GM21528 (cell line): Measurements from ENCODE around the gene ATG9B.

Experiments
- ATAC-seq: cut with Tn5 transposase; IDR thresholded peaks from one replicate; pipeline ENCODE4 v1.9.1; 2021; ENCODE audit warnings: mild to moderate bottlenecking, moderate library complexity; ENCODE audit not compliant: unreplicated experiment, low FRiP score

Gene ATG9B

DNA sequence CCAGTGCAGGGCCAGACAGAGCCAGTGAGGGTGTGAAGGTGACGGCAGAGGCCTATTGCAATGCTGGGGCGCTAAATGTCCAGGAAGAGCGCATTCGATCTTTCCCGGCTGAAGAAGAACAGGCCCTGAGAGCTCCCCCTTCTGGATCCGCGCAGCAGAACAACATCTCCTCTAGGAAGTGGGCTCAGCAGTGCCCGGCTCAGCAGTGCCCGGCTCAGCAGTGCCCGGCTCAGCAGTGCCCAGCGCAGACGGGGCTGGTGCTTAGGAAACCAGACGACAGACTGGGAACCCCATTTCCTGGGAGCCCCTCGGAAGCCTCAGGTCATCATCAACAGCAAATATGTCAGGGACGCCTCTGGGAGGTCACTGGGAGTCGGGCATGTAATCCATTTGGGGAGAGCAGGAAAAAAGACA lies 38.2 kb downstream of the ATG9B start:
- no peak for ATAC-seq

DNA sequence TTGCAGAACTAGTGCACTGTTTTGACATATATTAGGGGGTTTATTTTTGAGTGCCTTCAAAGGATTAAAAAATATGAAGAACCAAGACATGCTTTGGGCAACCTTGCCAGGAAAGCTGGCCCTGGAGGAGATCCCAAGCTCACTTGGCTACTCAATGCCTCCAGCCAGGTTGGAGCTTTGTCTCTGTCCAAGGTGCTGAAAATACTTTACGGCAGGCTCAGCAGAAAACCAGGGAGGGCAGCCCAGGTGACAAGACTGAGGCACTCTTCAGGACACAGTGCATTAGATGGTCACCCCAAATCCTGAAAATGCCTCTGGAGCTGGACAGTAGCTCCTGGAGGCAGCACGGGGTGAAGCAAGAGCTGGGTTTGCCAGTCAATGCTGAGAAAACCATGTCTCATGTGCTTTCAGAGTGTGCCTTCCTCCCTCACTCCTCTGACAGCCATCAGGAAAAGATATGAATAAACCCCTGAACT lies 40.4 kb downstream of the ATG9B start:
- no peak for ATAC-seq

DNA sequence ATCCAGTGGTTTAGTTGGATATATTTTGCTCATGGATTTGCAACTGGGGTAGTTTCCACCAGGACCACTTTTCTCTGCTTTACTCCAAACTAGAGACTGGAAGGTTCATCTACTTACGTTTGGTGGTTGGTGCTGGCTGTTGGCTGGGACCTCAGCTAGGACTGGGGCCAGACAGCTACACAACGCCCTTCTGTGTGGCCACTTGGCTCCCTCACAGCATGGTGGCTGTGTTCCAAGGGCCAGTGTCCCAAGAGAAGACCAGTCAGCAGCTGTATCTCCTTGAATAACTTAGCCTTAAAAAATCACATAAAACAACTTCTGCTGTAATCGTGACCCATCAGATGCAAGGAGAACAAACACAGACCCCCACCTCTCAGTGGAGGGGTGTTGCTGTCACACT lies 41.9 kb downstream of the ATG9B start:
- no peak for ATAC-seq

DNA sequence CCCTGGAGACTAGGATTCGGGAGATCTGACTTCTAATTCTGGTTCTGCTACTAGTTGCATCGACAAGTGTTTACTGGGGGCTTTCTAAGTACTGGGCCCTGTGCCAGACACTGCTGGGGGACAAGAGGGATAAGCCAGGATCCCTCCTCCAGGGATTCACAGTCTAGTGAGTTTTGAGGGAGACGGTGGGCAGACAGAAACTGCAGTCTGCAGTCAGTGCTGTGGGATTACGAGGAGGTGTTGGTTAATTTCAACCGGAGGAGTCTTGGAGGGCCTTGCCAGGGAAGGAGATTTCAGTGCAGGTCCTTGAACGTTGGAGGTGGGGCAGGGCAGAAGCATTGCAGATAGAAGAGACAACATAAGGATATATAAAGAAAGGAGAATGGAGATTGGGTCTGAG lies 42.6 kb downstream of the ATG9B start:
- ATAC-seq = no peak

DNA sequence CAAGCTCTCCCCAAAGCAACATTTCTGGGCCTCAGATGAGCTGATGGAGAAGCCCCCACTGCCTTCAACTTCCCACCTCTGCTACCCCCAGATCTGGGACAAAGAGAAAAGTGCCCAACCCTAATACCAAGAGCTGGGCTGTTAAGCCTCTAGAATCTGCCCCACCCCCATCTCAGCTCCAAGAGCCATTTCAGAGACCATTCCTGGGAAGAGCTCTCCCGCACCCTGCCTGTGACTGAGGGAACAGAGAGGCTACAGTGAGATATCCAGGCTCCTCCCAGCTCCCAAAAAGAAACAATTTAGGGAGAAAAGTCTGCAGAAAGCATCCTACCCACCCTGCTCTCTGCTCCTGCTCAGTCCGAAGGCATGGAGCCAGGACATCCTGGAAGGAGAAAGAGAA lies 43.6 kb downstream of the ATG9B start:
- no peak for ATAC-seq

DNA sequence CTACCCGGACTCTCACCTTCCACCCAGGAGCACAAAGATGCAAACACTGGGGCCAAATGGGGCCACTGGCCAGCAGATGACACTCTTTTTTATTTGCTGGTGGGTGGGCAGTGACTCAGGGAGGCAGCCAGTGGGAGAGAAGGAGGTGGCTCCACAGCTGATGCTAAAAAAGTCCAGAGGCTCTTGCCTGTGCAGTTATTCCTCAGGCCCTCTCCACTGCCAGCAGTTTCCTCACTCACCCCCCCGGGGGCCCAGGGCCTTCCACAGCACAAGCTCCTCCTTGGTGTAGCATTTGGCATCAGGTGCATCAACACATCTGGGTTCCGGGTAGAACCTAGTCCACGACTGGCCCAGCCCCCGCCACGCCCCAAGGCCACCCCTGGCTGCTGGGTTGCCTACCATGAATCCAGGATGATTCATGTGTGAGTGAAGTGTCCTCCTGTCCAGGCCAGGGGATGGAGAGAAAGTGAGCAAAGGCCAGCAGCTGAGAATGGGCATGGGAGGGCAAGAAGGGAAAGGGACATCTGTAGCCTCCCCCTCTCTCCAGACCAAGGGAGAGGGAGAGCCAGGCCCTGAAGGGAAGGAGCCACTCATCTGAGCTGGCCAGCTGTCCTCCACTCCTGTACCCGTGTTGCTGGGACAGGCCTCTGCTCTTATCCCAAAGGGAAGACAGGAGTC lies 44.4 kb downstream of the ATG9B start:
- ATAC-seq = no peak

DNA sequence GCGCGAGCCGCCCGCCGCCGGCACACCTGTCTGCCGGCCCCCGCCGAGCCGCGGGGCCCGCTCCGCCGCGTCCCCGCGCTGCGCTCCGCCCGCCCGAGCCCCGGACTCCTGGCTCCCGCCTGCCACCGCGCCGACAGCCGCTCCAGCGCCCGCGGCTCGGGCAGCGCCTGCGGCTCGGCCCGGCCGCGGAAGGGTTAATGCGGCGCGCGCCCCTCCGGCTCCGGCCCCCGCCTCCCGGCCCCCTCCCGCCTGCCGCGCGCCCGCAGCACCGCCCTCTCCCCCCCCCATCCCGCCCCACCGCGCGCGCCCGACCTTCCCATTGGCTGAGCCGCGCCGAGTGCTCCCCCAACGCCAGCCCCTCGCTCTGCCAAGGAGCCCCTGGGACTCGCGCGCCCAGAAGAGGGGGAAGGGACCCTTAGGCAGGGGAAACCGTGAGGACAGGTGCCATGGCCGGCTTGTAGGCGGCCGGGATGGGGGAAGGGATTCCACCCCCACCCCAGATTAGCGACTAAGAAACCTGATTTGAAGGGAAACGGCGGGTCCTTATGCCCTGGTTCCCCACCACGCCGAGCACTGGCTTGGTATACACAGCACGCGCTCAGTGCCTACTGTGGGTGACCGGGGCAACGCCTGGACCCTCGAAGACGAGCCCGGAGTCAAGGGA lies 46.0 kb downstream of the ATG9B start, which contains the start of gene KCNH2:
TSS of gene KCNH2 (minus strand) at position 196 of the 664 bp plus-strand sequence. CDS start 408 bp downstream, outside the sequence.
- ATAC-seq = no peak

DNA sequence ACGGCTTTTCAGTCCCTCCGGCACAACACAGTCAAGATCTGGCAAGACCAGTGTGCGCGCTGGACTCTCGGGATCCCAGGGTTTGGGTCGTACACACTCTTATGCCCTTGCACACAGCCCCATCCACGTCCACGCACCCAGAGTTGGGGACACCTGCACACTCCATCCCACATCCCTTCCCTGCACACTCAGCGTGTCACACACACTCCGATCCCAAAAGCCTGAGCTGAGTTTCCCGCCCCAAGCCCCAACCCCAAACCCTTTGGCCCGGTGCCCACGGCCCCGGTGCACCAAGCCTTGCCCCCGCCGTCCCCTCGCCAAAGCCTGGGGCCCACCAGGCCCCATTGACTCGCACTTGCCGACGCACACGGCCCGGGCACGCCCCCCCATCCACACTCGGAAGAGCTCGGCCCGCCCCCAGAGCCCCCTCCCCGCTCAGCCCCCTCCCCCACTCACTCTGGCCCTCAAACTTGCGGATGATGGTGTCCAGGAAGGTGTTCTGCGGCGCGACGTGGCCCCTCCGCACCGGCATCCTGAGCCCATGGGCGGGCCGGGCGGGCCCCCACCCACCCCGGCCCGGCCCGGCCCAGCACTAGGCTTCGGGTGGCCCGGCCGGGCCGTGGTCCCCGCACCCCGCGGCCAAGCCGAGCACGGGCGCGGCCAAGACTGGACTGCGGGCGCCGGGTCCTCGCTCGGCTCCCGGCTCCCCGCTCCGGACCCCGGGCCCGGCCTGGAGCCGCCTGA lies 46.7 kb downstream of the ATG9B start:
- ATAC-seq = no peak

DNA sequence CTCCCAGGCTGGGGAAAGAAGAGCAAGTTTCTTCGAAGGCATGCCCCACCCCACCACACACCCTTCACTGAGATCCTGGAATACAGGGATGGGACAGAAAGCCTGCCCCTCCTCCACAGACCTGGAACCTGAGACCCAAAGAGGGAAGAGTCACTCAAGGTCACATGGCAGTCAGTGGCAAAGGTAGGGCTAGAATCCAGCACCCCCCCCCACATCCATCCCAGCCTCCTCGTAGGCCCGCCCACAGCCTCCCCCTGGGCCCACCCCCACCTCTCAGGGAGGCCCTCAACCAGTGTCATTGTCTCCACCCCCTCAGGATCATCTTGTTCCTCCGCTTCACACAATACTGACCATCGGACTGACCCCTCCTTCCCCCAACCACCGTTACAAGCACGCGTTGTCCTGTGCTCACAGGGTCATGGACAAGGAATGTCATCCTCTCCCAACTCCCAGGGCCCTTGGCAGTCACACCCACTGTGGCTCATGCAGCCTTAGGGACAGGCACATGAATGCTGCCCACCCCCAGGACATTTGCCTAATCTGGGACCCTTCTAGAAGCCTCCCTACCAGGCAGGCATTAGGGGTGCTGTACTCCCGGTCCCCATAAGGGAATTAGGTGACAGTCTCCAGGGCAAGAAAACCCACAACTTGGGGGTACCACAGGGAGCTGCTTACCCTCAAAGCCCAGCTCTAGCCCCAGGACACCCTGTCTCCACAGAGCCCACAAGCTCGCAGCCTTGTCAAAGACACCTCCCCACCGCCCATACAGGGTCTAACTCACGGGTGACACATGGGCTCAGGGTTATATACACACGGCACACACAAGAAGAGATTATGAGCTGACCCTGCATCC lies 47.5 kb downstream of the ATG9B start:
- ATAC-seq = no peak

DNA sequence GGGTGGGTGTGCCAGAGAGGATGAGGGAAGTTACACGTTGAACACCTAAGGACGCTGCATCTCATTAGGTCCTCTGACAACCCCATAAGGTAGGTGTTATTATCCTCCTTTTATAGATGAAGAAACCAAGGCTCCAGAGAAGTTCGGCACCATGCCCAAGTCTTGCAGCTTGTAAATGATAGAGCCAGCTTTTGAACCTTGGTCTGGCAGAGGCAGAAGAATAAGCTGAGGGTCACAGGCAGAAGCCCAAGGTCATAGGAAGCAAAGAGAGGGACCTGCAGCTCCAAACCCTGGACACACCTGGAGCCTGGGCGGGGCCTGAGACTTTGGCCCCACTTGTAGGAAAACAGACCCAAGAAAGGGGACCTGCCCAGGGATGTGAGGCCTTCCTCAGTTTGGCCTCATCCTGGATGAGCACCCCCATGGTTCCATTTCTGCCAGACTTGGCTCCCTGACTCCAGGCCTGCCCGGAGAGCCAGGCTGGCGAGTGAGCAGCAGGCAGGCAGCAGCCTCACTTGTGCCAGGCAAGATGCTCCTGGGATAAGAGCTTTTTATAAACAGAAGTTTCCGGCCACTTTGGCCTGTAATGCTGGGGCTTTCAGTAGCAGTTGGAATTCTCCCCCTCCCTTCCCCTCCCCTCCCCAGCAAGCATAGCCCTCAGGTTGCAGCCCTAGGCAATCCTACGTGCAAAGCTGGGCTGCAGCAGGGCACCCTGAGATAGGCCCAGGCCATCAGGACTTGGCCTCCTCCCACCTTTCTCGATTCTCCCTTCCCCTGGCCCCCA lies 48.6 kb downstream of the ATG9B start:
- no peak for ATAC-seq

DNA sequence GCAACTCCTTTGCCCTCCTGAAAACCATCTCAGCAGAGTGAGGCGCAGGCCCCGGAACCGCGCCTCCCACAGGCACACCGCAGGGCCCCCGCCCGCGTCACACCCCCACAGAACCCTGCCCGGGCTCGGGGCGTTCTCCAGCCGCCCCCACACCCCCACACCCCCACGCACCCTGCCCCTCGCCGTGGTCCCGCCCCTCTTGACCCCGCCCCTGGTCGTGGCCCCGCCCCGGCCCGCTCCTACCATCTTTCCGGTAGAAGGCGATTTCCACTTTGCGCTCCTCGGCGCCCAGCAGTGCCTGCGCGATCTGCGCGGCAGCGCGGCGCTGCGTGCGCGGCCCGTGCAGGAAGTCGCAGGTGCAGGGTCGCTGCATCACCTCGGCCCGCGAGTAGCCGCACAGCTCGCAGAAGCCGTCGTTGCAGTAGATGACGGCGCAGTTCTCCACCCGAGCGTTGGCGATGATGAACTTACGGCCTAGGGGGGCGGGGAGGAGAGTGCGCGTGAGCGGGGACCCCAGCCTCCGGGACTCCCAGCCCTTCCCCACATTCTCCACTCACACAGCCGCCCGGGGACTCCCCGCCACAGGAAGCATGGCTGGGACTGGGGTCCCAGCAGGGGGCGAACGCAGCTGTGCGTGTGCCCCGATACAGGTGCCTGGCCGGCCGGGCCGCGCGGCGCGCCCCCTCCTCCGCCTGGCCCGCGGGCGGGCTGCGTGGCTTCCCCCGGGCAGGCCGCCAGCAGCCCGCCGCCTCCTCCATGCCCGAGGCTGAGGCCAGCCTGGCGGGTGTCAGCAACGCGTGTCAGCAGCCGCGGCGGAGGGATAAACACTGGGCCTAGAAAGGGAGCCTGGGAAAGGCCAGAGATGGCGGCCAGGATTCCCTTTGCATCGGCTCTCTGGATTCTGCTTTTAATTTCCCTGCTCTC lies 49.6 kb downstream of the ATG9B start:
- peak; percentile 53 for ATAC-seq

DNA sequence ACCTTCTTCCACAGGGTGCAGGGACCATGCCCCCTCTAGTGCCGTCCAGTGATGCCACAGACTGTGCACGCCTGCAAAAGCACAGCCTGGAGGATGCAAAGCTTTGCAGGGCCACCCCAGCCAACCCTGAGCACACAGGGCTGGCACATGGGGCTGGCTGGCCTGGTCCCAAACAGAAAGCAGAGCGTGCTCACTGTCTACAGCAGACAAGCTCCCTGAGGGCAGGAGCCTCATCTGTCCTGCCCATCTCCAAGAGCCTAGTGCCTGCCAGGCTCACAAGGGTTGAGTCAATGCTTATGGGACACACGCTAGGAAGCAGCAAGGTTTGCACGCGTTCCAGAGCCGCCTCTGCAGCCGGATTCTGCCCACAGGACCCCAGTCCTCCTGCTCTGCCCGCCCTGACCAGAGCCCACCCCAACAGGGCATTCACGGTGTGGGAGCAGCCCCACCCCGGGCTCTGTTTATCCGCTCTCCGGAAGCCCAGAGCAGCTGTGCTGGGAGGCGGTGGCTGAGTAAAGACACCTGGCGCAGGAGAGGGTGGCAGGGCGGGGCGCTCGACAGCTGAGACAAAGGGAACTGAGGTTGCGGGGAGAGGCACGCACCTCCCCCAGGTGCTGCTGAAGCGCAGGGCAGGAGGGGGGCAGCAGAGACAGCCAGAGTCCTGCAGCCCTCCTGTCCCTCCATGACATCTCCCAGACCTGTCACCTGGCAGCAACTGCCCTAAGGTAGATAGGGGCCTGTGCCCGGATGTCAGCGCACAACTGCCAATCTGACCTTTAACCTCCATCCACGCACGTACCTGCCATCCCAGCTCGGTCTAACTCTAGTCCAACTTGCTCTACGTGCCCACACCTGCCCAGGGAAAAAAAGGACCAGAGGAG lies 50.5 kb downstream of the ATG9B start:
- no peak for ATAC-seq

DNA sequence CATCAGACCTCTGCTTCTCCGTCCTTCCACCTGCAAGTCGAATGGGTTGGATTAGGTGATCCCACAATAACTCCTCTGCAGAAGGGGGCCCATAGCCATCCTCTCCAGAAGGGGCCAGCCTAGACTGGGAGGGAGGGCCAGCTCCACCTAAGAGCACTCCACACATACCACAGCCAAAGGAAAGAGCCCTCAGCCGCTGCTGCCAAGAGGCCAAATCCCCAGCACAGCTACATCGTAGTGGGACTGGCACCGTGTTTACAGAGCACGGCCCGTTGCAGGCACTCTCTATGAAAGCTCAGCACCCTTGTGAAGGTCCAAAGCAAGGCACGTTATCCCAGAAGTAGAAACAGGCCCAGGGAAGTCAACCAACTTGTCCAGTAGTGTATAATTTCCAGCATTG lies 51.6 kb downstream of the ATG9B start:
- ATAC-seq = no peak

DNA sequence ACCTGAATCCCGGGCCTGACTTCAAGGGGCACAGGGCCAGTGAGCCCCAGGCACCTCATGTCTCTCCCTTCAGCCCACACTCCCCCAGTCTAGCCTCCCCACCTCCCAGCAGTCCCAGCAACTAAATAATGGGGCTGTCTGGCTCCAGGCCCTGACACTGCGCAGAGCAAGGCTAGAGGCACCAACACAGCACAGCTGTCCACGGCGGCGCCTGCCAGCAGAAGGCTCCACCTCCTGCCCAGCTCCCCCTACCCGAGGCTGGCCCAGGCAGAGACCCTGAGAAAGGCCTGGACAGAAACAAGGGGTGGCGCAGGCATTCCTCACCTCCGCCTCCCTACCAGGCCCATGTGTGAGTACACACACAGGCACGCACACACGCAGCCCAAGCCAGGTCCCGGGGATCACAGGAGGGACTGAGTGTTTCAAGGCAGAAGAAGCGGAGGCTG lies 52.2 kb downstream of the ATG9B start:
- no peak for ATAC-seq

DNA sequence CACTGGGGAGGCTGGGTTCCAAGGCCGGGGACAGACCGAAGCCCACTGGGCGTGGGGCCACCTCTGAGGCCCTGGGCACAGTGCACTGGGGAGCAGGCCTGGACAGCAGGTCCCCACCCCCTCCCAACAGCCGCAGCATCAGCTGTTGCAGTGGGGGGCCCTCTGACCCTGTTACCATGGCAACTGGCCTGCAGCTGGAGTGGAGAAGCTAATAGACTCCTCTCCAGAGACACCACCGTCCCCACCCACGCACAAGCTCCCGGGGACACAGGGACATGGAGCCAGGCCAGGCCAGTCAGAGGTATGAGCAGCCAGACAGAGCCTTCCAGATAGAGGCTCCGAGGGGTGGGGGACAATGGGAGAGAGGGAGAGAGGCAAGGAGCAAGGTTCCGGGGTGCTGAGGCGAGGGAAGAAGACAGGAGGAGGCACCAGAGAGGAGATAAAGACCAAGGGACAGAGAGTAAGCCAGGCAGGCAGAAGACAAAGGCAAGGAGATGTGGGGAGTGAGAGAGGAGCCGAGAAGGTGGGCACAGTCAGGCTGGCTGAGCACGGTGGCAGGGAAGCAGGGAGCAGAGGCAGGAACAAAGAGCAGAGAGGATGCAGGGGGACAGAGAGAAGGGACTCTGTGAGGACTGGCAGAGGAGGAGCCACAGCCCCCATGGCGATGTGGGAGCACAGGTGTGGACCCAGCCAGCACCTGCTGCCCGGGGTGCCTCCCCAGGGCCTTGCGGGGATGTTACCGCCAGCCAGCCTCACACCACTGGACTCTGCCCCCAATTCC lies 52.9 kb downstream of the ATG9B start:
- no peak for ATAC-seq

DNA sequence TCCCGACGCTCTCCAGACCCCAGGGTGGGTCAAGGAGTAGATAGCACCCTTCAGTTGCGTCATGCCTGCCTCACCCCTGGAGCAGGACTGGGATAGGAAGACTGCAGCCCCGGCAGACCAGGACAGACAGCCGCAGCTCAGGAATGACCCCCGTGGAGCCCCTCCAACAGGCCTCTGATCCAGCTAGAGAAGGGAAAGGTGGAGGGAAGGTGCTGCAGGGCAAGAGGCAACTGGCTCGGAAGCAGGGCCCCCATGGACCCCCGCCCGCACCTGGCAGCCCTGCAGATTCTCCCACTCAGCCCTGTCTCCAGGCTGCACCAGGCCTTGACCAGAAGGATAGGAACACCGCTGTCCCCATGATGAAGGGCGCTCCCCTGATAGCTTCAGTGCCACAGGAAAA lies 53.9 kb downstream of the ATG9B start:
- no peak for ATAC-seq

DNA sequence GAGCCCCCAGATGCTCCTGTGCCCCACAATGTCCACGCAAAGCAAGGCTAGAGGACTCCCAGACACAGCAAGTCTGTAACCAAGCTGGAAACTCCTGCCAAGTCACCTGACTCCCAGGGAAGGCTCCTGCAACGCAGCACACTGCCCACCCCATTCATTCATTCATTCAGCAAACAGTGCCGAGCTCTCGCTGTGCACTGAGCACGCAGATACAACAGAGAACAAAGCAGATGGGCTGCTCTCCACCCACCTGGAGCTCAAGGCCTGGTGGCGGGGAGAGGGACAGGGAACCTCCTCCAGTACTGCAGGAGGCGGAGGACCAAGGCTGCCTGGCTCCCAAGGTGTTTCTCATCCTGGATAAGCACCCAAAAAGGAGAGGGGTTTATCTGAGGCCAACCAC lies 54.8 kb downstream of the ATG9B start:
- ATAC-seq = no peak
